HG03139 (cell line): ENCODE data around the gene MFF.

Experiments used
- ATAC-seq: cut with Tn5 transposase; IDR thresholded peaks from one replicate; pipeline ENCODE4 v1.9.1; 2021; ENCODE audit not compliant: unreplicated experiment

The MFF gene

GRCh38 chr2:227404585-227405271, 79.7 kb downstream of the MFF start:
- ATAC-seq: no peak

DNA sequence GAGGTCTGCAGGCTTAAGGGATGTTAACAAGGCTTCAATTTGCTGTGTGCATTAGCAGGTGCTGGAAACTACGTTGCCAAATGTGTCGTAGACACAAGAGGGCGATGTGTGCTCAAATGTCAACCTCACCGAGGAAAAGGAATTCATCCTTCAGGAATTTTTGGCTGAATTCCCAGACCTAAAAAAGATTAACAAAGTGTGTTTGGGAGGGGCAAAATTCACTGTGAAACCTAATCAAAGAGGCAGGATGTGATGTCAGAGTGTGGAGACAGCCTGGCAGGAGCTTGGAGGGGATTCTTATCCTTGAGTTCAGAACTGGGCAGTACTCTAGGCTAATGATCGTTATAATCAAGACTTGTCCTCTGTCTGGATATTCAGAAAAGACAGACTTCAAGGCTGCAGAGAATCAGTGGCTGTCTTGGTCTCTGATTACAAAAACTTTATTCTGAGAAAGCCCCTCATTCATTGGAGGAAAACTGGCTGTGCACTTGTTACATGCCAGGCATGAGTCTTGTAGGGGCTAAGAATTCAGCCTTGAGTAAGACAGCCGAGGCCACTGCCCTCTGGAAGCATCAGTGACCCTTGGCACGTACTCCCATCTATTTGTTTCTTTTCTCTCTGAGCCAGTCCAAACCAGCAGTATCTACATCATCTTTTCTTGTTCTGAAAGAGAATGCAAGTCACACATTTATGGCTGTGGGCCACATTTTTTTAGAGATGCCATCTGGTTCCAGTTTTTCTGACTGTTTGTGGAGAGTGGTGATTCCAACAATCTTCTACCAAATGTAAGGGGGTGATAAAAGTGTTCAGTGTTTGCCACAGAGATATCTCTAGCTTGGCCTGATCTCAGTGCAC, 81.4 kb downstream of the MFF start:
- ATAC-seq: no peak
